SU-DHL-6 (cell line): ENCODE measurements around the gene PTPN20.

Source experiments
- H2AFZ ChIP-seq: fragments of 200-600 bp; sonication (generic); 2 replicates; pipeline ENCODE4 v1.6.1; 2014; ENCODE audit warnings: low read depth, mild to moderate bottlenecking, moderate library complexity, mixed read lengths, antibody characterized with exemption, low read length; ENCODE audit not compliant: severe bottlenecking
- H3F3A ChIP-seq: fragments of 200-600 bp; shearing (Covaris generic); 2 replicates; pipeline ENCODE4 v1.6.0; 2016; ENCODE audit warnings: antibody characterized with exemption, mild to moderate bottlenecking; ENCODE audit not compliant: insufficient read depth
- H3K27ac ChIP-seq: fragments of 200-600 bp; sonication (generic); 2 replicates; pipeline ENCODE4 v1.5.1; 2016; ENCODE audit warnings: low read depth, mild to moderate bottlenecking, low read length, moderate library complexity, mixed read lengths
- H3K27me3 ChIP-seq: fragments of 200-600 bp; sonication (generic), shearing (Covaris generic); 2 replicates; pipeline ENCODE4 v1.6.0; 2014; ENCODE audit warnings: mild to moderate bottlenecking, low read length
- H3K36me3 ChIP-seq: fragments of 200-600 bp; sonication (generic); 2 replicates; pipeline ENCODE4 v1.6.1; 2014; ENCODE audit warnings: mild to moderate bottlenecking, low read length, mixed read lengths
- H3K4me2 ChIP-seq: fragments of 300-600, 200-600 bp; shearing (Covaris generic), sonication (generic); 2 replicates; pipeline ENCODE4 v1.6.0; 2014; ENCODE audit warnings: low read length, low read depth, mild to moderate bottlenecking; ENCODE audit not compliant: poor library complexity, severe bottlenecking
- H3K4me3 ChIP-seq: fragments of 200-600 bp; sonication (generic); 2 replicates; pipeline ENCODE4 v1.5.1; 2014; ENCODE audit warnings: antibody characterized with exemption, low read length, mild to moderate bottlenecking, mixed read lengths; ENCODE audit not compliant: insufficient read depth, poor library complexity, severe bottlenecking
- H3K79me2 ChIP-seq: fragments of 200-600 bp; sonication (generic); 2 replicates; pipeline ENCODE4 v1.6.1; 2014; ENCODE audit warnings: mild to moderate bottlenecking, low read length, moderate library complexity; ENCODE audit not compliant: insufficient read depth
- H3K9ac ChIP-seq: fragments of 200-600 bp; sonication (generic); 2 replicates; pipeline ENCODE4 v1.7.0; 2014; ENCODE audit warnings: mild to moderate bottlenecking, low read length
- H3K9me2 ChIP-seq: fragments of 200-600 bp; sonication (generic); replicated peaks from 2 replicates; pipeline ENCODE4 v1.6.1; 2014; ENCODE audit warnings: low read length; ENCODE audit not compliant: insufficient read depth
- H3K9me3 ChIP-seq: fragments of 200-600 bp; sonication (generic); 2 replicates; pipeline ENCODE4 v1.6.1; 2014; ENCODE audit warnings: low read length, mixed read lengths; ENCODE audit not compliant: insufficient read depth
- H4K20me1 ChIP-seq: fragments of 200-600 bp; sonication (generic); 2 replicates; pipeline ENCODE4 v1.6.1; 2014; ENCODE audit warnings: low read depth, mild to moderate bottlenecking, antibody characterized with exemption, low read length, moderate library complexity, mixed read lengths
- CTCF ChIP-seq: fragments of 200-600 bp; sonication (generic); IDR thresholded peaks from one replicate; pipeline ENCODE4 v1.5.1; 2017; ENCODE audit warnings: antibody characterized with exemption, mild to moderate bottlenecking, low read length, moderate library complexity; ENCODE audit not compliant: insufficient read depth, poor library complexity, severe bottlenecking
- EZH2phosphoT487 ChIP-seq: fragments of 200-600 bp; sonication (generic), shearing (Covaris generic); conservative IDR thresholded peaks from 2 replicates; pipeline ENCODE4 v1.6.1; 2018; ENCODE audit warnings: mild to moderate bottlenecking, antibody characterized with exemption, low read length, moderate library complexity, mixed read lengths

PTPN20 gene

GRCh38 chr10:47047577-47048525 lies 136.6 kb downstream of the PTPN20 start:
- H3K9ac ChIP-seq: no peak overlapping the region
- no peaks in the 10 kb centered on the region for H3F3A ChIP-seq
- no peaks in the 10 kb centered on the region for H3K79me2 ChIP-seq
- TF ChIP-seq CTCF (peak; percentile 66), EZH2phosphoT487 (no peak)
- no peak overlapping the region for H3K4me2 ChIP-seq
- H3K9me2 ChIP-seq: no peaks in the 10 kb centered on the region
- H2AFZ ChIP-seq: no peak overlapping the region
- H3K9me3 ChIP-seq: no peaks in the 10 kb centered on the region
- H3K27me3 ChIP-seq: no peaks in the 10 kb centered on the region
- no peaks in the 10 kb centered on the region for H4K20me1 ChIP-seq
- no peaks in the 10 kb centered on the region for H3K36me3 ChIP-seq
- H3K4me3 ChIP-seq: no peak overlapping the region
- no peak overlapping the region for H3K27ac ChIP-seq

GRCh38 chr10:47048526-47048905 lies 137.3 kb downstream of the PTPN20 start:
- TF ChIP-seq EZH2phosphoT487: no peak
- TF ChIP-seq CTCF: no peak
- H3K9me3 ChIP-seq: no peaks in the 10 kb centered on the region

GRCh38 chr10:47049056-47049851 lies 138.0 kb downstream of the PTPN20 start:
- no peak overlapping the region for H3K9ac ChIP-seq
- no peak overlapping the region for H3K4me2 ChIP-seq
- no peak overlapping the region for H2AFZ ChIP-seq
- no peaks in the 10 kb centered on the region for H3K9me2 ChIP-seq
- TF ChIP-seq EZH2phosphoT487: no peak
- no peaks in the 10 kb centered on the region for H4K20me1 ChIP-seq
- H3K9me3 ChIP-seq: no peaks in the 10 kb centered on the region
- H3K27ac ChIP-seq: no peak overlapping the region
- no peaks in the 10 kb centered on the region for H3K79me2 ChIP-seq
- H3F3A ChIP-seq: no peaks in the 10 kb centered on the region
- H3K27me3 ChIP-seq: no peaks in the 10 kb centered on the region
- H3K36me3 ChIP-seq: no peaks in the 10 kb centered on the region
- H3K4me3 ChIP-seq: no peak overlapping the region

More at GRCh38 chr10:47048526-47048905, 137.3 kb downstream of the PTPN20 start:
- H3K9me2 ChIP-seq: no peaks in the 10 kb centered on the region
- no peak overlapping the region for H3K27ac ChIP-seq
- no peak overlapping the region for H3K9ac ChIP-seq
- H3K27me3 ChIP-seq: no peaks in the 10 kb centered on the region
- H3K4me2 ChIP-seq: no peak overlapping the region
- H3K4me3 ChIP-seq: no peak overlapping the region
- H2AFZ ChIP-seq: no peak overlapping the region
- H3F3A ChIP-seq: no peaks in the 10 kb centered on the region
- no peaks in the 10 kb centered on the region for H3K79me2 ChIP-seq
- H4K20me1 ChIP-seq: no peaks in the 10 kb centered on the region
- H3K36me3 ChIP-seq: no peaks in the 10 kb centered on the region
